ENCODE measurements around the gene NOL4L. TPM values are rescaled to one million over a fixed set of nuclear protein-coding genes. Genes with fewer than 3 reads are reported as not detected.
"Not testable (repeated sequence)": the region's sequence is repeated elsewhere in the genome, so short reads cannot be mapped to it uniquely, and the experiment has no call there.

The NOL4L gene
- total and polyA plus RNA-seq, 7 donors = 0.61 to 2.7 (median 1.3) TPM

GRCh38 chr20:32580219-32580969, 4.7 kb downstream of the NOL4L start:
- no peak for ATAC-seq
- no peak overlapping the region for H3K27ac ChIP-seq
- no peaks in the 10 kb centered on the region for H3K36me3 ChIP-seq (ENCODE audit: insufficient read depth in 1 of 2, low read depth in 1 of 2)
- DNase-seq = no peak
- no peaks in the 10 kb centered on the region for H3K4me1 ChIP-seq
- peaks cover 0 to 10% (median 2%) of the 10 kb centered on the region in 3 donors for H3K27me3 ChIP-seq (ENCODE audit: insufficient read depth in 3 of 3, low read length in 2 of 3)
- H3K4me3 ChIP-seq = no peak overlapping the region
- no peaks in the 10 kb centered on the region for H3K9me3 ChIP-seq
- no peak for TF ChIP-seq CTCF (IDR thresholded peaks at IDR 0.05)
- 83 to 85% (median 83%) methylated on average over 21 of the region's 21 CpGs for WGBS, 3 donors
- intact Hi-C loops (cut with DNase I) = no loop called here

GRCh38 chr20:32578840-32579390, 6.2 kb downstream of the NOL4L start:
- H3K27me3 ChIP-seq (ENCODE audit: insufficient read depth in 3 of 3, low read length in 2 of 3) = peaks cover 0 to 2% (median 0%) of the 10 kb centered on the region in 3 donors
- ATAC-seq = no peak
- no peak for DNase-seq
- 79 to 82% (median 80%) methylated on average over 12 of the region's 12 CpGs for WGBS, 3 donors
- H3K27ac ChIP-seq = no peak overlapping the region
- H3K4me1 ChIP-seq = no peaks in the 10 kb centered on the region
- H3K36me3 ChIP-seq (ENCODE audit: insufficient read depth in 1 of 2, low read depth in 1 of 2) = no peaks in the 10 kb centered on the region
- intact Hi-C loops (cut with DNase I) = loop anchor here in 1 of 2 donors (2.0 kb wide), 1 partner anchor 16 kb away; no protein-coding TSS in a partner anchor
- H3K4me3 ChIP-seq = no peak overlapping the region
- no peaks in the 10 kb centered on the region for H3K9me3 ChIP-seq
- no peak for TF ChIP-seq CTCF (IDR thresholded peaks at IDR 0.05)

- not testable (repeated sequence) for H3K4me3 ChIP-seq; H3K9me3 ChIP-seq; H3K4me1 ChIP-seq; DNase-seq; H3K36me3 ChIP-seq (ENCODE audit: insufficient read depth in 1 of 2, low read depth in 1 of 2); H3K27me3 ChIP-seq (ENCODE audit: insufficient read depth in 3 of 3, low read length in 2 of 3); ATAC-seq; H3K27ac ChIP-seq
- WGBS, 3 donors = 78 to 86% (median 83%) methylated on average over 2 to 3 of the region's 3 CpGs
- intact Hi-C loops (cut with DNase I) = loop anchor here in 1 of 2 donors (2.0 kb wide), 1 partner anchor 17 kb away; no protein-coding TSS in a partner anchor
Observed at GRCh38 chr20:32578062-32578461, 7.1 kb downstream of the NOL4L start.

- no peaks in the 10 kb centered on the region for H3K4me1 ChIP-seq
- WGBS, 3 donors = 79 to 86% (median 80%) methylated on average over 4 of the region's 4 CpGs
- intact Hi-C loops (cut with DNase I) = loop anchor here in 1 of 2 donors (2.0 kb wide), 1 partner anchor 17 kb away; no protein-coding TSS in a partner anchor
Observed at GRCh38 chr20:32577657-32578056, 7.5 kb downstream of the NOL4L start.

More at GRCh38 chr20:32577657-32578056, 7.5 kb downstream of the NOL4L start:
- Histone ChIP-seq H3K27ac (no peak overlapping the region), H3K36me3 (ENCODE audit: insufficient read depth in 1 of 2, low read depth in 1 of 2) (no peaks in the 10 kb centered on the region), H3K27me3 (ENCODE audit: insufficient read depth in 3 of 3, low read length in 2 of 3) (peaks cover 0 to 2% (median 0%) of the 10 kb centered on the region in 3 donors), H3K4me3 (no peak overlapping the region), H3K9me3 (no peaks in the 10 kb centered on the region)
- DNase-seq (no peak), ATAC-seq (no peak)
- no peak for TF ChIP-seq CTCF (IDR thresholded peaks at IDR 0.05)
